ENCODE data around the gene COX19. TPM values are rescaled to one million over a fixed set of nuclear protein-coding genes. Genes with fewer than 3 reads are reported as not detected.
A peak's percentile ranks its signal among the peaks of the same experiment; 100 is the strongest.

COX19 gene
- total RNA-seq, 1 donor from 2014 or later, result 9.6 TPM

DNA sequence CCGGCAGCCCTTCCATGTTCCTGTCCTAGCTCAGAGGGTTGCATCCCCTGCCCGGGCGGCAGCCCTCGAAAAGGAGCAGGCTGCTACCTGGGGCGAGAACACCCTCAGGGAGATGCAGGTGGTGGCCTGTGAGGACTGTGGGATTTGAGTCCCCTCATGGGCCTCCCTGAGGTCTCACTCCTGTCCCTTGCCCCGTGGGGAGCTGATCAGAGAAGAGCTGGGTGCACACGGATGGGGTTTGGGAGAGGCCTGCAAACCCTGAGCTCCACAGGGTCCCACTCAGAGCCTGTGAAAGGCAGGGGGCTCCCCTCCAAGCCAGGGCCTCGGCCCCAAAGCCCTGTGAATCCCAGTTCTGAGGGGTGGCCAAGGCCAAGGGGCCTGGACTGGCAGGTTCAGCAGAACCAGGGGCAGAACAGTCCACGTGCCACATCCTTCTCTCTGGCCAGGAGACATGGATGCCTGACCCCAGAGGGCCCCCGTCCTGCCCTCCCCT is 7.2 kb upstream of the COX19 start:
- no peak for DNase-seq
- intact Hi-C loops (cut with micrococcal nuclease), result no loop called here
- no peak for ATAC-seq

DNA sequence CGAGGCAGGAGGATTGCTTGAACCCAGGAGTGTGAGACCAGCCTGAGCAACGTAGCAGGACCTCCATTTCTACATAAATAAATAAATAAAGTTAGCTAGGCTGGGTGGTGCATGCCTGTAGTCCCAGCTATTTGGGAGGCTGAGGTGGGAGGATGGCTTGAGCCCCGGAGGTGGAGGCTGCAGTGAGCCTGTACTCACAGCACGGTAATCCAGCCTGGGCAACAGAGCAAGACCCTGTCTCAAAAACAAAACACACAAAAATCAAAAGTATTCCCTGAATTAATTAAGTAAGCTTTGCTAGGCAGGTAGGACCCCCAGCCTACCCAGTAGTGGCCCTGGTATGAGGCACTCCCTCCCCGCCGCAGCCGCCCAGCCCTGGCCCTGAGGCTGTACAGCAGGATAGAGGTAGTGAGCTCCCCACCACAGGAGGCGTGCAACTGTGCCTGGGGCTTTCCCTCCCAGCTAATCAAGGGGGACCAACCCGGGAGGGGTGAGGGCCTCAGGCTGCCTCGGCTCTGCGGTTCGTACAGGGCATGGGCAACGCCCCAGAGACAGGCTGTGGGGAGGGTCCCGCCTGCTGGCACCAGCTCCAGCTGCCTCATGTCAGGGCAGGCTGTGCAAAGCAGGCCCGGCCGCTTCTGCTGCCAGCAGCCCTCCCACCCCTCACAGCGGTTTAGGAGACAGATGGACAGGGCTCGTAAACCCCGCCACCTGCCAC is 6.6 kb upstream of the COX19 start:
- ATAC-seq (no peak), DNase-seq (no peak)
- intact Hi-C loops (cut with micrococcal nuclease), result no loop called here

DNA sequence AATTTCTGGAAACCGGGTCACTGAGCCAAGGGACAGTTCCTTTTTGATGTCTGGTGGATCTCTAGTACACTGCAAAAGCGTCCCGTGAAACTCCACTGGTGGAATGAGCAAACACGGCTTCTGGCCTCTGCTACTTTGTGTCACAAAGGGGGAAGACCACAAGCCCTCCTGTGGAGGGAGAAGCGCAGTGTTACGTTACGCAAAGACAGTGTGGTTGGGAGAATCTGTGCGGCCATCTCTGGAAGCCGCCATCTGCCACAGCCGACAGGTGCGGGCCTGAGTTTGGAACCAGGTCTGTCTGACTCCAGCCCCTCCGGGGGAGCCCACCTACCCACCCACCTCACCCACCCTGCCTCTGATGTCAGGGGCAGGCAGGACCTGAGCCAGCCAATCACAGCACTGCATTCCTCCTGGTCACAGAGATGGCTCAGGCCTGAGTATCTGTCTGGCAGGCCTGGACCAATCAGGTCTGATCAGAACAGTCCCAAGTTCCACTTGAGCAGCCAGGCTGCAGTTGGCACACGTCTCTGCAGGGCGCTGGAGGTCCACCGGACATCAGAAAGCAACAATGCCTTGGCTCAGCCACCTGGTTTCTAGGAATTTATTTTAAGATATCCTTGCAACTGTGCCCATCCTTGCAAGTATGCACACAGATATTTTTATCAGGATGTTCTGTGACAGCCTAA is 4.7 kb upstream of the COX19 start:
- ATAC-seq (peak; percentile 37), DNase-seq (no peak)
- intact Hi-C loops (cut with micrococcal nuclease), result no loop called here

DNA sequence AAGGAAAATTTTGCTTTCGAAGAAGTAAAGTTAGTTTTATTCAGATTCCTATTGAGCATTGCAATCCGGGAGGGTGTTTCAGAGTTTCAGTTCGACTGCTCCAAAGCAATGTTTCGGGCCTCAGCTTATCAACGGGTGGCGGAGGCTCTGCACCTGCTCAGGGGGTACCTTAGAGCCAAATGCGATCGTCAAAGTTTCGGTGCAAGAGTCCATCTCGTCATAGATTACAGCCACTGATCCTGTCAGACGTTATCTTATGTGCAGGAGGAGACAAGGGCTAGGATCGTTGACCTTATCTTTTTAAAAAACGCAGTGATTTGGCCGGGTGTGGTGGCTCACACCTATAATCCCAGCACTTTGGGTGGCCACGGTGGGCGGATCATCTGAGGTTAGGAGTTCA is 3.8 kb upstream of the COX19 start:
- no peak for ATAC-seq
- no peak for DNase-seq
- intact Hi-C loops (cut with micrococcal nuclease), result no loop called here

DNA sequence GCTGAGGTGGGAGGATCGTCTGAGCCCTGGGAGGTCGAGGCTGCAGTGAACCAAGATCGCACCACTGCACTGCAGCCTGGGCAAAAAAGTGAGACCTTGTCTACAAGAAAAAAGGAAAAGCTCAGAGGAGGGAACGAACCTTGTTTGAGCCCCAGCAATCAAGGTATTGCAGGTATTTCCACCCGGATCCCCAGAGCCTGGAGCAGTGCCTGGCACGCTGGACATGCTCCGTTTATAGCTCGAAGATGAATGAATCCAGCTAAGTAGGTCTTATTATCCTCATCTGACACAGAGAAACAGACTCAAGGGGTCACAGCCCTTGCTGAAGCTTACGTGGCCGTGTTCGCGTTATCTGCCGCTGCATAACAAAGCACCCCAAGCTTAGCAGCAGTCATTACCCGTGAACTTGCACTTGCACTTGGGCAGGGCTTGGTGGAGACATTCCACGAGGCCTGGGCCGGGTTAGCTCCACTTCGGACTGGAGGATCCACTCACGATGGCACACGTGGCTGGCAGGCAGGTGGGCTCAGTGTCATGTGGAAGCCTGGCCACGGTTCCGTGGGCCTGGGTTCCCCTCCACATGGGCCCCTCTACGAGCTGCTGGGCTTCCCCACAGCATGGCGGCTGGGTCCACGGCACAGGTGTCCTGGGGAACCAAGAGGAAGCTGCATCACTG is 3.2 kb upstream of the COX19 start:
- no peak for DNase-seq
- intact Hi-C loops (cut with micrococcal nuclease), result no loop called here
- no peak for ATAC-seq

DNA sequence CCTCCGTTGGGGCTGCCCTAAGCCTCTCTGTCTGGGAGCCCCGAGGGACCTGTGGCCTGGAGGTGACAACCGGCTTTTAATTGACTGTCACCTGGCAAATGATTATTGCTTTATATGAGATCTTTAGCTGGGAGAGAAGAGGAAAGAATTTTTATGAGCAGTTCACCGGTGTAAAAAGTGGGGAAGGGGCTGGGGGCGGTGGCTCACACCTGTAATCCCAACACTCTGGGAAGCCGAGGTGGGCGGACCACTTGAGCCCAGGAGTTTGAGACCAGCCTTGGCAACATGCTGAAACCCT is 2.6 kb upstream of the COX19 start:
- intact Hi-C loops (cut with micrococcal nuclease), result no loop called here
- ATAC-seq (no peak), DNase-seq (no peak)

DNA sequence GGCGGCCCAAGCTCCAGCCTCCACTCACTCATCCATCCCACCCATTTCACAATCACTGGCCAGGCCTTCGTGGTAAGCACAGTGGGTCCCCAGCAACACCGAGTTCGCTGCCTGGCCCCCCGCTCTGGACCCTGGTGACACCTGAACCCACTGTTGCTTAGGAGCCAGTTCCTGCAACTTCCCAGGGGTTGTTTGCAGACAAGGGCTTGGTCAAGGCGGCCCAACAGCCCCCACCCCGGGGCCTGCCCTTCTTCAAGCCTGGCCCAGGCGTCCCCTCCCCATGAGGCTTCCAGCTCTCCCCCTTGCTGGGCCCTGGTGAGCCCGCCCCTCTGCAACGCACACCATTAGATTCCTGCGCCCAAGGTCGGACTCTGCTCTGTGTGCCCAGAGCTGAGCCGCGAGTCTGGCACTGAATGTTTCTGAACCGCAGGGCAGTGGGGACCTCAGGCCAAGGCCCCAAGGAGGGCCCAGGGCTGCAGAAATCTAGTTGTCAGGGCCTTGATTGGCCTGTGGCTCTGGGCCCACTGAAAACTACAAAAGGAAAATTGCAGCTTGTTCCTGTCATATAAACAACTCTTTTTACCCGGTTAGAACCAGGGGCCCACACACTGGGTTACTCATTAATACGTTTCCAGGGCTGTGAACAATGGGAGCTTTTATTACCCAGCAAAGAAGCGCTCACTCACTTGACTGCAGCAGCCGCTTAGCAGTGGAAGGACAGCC is 2.1 kb upstream of the COX19 start:
- intact Hi-C loops (cut with micrococcal nuclease), result no loop called here
- DNase-seq (no peak), ATAC-seq (no peak)

DNA sequence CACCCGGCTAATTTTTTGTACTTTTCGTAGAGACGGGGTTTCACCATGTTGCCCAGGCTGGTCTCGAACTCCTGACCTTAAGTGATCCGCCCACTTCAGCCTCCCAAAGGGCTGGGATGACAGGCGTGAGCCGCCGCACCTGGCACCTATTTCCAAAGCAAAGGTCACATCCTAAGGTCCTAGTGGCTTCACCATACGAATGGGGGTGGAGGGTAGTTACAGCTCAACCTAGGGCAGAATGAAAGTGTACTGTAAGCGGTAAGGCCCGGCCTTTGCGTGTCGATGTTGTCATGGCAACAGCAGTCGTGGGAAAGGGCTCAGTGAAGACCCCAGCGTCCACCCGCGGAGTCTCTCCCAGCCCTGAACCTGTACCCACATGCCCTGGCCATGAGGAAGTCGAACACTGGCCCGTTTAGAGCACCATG is 1.6 kb upstream of the COX19 start:
- intact Hi-C loops (cut with micrococcal nuclease), result no loop called here
- DNase-seq (no peak), ATAC-seq (no peak)

DNA sequence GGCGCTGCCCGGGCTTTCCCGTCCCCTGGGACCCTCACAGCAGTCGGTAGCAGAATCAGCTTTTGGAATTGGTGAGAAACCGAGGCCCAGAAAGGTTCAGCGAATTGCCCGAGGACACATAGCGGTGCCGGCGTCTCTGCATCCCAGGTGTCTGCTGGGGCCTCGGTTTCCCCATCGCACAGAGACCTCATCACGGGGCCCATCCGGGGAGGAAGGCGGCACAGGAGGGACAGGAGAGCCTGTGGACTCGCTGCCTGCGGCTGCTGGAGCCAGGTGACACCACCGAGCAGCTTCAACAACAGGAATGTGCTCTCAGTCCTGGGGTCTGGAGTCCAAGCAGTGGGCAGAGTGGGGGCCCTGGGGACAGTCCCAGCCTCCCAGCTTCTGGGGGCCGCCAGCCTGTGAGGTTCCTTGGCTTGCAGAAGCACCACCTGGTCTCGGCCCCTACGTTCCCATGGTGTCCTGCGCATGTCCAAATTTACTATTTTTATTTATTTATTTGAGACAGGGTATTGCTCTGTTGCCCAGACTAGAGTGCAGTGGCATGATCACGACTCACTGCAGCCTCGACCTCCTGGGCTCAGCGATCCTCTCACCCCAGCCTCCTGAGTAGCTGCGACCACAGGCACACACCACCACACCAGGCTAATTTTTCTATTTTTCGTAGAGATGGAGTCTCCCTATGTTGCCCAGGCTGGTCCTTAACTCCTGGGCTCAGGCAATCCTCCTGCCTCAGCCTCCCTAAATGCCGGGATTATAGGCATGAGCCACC is 539 bp upstream of the COX19 start:
- no peak for DNase-seq
- ATAC-seq, result no peak
- intact Hi-C loops (cut with micrococcal nuclease), result no loop called here

DNA sequence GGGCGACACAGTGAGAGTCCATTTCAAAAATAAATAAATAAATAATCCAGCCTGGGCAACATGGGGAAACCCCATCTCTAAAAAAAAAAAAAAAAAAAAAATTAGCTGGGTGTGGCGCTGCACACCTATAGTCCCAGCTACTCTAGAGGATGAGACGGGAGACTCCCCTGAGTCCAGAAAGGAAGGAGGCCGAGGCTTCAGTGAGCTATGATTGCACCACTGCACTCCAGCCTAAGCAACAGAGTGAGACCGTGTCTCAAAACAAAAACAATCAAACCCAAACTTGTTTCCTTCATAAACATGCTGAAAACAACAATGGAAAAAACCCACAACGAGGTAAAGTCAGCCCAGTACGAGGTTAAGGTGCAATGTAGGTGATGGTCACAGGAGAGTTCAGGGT is 1.2 kb downstream of the COX19 start:
- intact Hi-C loops (cut with micrococcal nuclease), result no loop called here
- ATAC-seq (no peak), DNase-seq (no peak)

DNA sequence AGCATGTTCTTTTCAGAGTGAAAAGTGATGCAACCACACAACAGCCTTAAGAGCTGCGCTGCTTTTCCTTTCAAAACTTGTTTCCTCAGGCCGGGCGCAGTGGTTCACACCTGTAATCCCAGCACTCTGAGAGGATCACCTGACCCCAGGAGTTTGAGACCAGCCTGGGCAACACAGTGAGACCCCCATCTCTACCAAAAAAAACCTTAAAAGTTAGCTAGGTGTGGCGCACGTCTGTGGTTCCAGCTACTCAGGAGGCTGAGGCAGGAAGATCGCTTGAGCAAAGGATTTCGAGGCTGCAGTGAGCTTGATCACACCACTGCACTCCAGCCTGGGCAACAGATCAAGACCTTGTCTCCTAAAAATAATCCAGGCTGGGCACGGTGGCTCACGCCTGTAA is 2.0 kb downstream of the COX19 start:
- ATAC-seq (no peak), DNase-seq (no peak)
- intact Hi-C loops (cut with micrococcal nuclease), result no loop called here

DNA sequence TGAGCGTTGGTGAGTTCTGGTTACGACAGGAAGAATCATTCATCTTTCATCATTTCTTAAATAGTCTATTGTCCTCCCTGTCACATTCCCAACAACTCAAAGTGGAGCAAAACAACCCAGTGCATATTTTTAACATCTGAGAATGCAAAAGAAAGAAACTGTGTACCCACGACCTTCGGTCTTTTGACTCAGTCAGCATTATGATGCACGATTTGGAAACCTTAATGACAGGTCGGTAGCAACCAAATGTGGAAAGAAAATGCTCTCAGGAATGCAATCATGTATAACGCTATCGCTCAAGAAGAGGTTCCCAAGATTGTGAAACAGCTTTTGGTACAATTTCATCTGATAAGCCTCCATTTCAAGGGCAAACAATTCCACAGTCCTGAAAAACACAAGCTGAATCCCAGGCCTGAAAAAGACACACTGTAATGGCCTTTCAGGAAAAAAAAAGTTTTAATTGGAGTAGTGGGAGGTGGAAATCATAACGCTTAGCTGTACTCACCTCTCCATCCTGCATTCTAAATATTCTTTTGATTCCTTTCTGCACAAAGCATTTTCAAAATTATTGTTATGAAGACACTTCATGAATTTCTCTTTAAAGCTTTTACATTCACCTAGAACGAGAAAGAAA is 2.6 kb downstream of the COX19 start:
- DNase-seq, result no peak
- intact Hi-C loops (cut with micrococcal nuclease), result no loop called here
- no peak for ATAC-seq

DNA sequence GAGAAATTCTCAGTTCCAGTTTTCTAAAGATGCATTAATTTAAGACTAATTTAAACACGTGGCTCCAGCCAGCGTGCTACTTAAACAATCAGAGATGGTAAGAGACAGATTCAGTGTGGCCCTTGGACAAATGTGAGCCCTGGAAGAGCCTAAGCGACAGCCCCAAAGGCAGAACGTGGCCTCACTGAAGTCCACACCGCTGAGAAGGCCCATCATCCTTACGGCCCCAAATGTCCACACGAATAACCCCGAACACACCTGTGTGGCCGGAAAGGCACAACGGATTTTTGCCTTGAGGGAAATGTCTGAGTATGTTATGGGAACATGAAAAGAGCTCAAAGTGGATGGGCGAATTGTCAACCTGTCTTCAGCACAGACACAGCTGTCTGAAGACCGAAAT is 3.2 kb downstream of the COX19 start:
- intact Hi-C loops (cut with micrococcal nuclease), result no loop called here
- no peak for ATAC-seq
- DNase-seq, result no peak

DNA sequence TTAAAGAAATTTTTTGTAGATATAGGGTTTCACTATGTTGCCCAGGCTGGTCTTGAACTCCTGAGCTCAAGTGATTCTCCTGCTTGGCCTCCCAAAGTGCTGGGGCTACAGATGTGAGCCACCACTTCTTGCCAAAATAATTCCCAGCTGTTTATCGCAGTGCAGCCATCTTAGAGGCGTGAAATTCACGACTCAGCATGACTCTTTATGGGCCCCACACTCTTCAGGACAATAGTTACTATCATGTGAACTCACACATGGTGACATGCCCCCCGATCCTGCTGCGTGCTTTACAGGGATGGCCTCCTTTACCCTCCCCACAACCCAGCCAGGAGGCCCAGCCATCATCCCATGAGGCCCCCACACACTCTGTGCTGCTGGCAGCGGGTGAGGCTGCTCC is 4.6 kb downstream of the COX19 start:
- DNase-seq (no peak), ATAC-seq (no peak)
- intact Hi-C loops (cut with micrococcal nuclease), result no loop called here

DNA sequence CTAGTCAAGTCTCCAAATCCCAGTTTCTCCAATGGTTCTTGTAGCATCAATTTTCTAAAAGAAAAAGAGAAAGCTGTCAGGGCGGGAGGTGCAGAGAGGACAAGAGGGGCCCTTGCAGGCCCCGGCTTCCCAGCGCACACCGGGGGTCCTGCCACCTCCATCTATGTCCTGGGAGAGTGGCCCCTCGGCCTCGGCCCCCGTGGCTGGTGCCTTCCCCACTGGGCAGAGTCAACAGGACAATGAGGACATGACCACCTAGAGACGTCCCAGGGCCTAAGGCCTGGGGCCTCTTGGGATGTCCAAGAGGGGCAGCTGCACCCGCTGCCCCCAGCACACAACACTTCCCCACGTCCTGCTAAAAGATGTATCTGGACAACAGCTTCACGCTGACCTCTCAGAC is 5.9 kb downstream of the COX19 start:
- intact Hi-C loops (cut with micrococcal nuclease), result no loop called here
- no peak for ATAC-seq
- DNase-seq, result no peak

DNA sequence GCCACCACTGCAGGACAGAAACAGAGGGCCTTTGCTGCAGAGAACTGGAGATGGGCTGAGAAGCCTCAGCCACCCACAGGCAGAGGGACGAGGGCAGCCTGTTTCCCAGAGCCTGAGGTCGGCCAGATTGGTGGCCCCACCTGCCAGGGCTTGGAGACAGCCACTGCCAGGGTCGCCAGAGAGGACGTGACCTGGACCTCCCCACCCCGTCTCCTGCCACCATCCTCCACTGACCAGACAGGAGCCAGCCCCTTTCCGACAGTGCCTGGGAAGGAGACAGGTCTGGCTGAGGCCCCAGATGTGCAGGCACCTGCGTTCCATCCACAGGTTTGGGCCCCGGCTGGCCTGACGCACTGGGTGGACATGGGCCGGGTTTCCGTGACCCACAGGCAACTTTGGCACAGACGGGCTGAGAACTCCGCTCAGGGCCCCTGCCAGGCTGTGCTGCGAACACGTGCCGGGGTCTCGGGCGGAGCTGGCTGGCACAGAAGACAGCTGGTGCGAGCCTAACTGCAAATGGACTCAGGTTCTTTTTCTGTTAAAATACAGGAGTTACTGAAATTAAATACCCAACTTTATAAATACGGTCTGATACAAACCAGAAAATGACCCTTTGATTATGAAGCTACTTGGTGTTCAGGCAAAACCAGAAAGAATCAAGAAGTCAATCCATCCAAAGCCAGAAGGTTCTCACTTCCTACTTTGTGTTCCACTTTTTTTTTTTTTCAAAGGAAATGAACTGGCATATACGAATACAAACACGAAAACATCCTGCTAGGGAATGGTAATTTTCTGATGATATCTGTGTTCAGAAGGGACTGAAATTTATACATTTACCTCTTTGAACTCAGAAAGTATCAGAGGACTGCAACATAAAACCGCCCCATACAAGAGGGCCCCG is 6.9 kb downstream of the COX19 start:
- no peak for ATAC-seq
- DNase-seq, result no peak
- intact Hi-C loops (cut with micrococcal nuclease), result no loop called here

DNA sequence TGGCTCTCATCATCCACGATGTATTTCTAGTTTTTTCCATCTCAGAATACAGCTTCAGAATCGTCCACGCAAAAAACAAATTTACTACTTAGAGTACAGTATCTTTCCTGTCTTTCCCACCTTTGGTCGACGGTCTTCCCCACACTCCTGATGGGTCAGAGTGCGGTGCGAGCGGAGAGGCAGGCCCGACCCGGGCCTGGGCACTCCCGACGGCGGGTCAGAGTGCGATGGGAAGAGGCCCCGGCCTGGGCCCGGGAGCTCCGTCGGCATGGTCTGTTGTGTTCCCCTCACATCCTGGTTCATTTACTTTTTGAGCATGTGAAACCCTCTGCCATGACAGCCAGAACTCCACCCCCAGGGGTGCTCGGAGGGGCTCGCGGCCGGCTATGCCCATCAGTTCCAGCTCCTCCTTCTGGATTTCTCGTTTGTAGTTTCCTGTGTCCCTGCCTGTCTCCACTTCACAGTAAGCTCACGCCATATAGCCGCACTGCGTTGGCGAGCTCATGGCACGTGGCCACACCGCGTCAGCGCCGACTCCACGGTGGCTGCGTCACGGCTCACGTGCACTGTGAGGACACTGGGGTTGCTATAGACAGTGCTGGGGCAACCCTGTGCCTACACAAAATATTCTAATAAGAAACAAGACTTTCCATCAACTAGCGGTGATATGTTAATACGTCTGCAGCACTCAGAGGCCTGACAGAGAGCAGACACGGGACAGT is 7.8 kb downstream of the COX19 start:
- DNase-seq (no peak), ATAC-seq (no peak)
- intact Hi-C loops (cut with micrococcal nuclease), result no loop called here
